ENCODE measurements around the gene PHGDH.

PHGDH gene

GRCh38 chr1:119772298-119772697, 60.6 kb downstream of the PHGDH start:
- Histone ChIP-seq H3K4me1 (ENCODE audit: control insufficient read depth, insufficient read depth, low read length) (peaks cover 14% of the 10 kb centered on the region), H3K9me3 (ENCODE audit: control insufficient read depth, insufficient read depth, low read length) (no peaks in the 10 kb centered on the region), H3K27me3 (ENCODE audit: control insufficient read depth, insufficient read depth, low read length) (no peaks in the 10 kb centered on the region), H3K36me3 (ENCODE audit: control insufficient read depth, insufficient read depth, low read length) (no peaks in the 10 kb centered on the region), H3K4me3 (ENCODE audit: low read depth, low read length) (no peak overlapping the region), H3K9ac (ENCODE audit: low read depth, low read length) (no peak overlapping the region)

GRCh38 chr1:119773711-119774241, 62.0 kb downstream of the PHGDH start:
- Histone ChIP-seq H3K27me3 (ENCODE audit: control insufficient read depth, insufficient read depth, low read length) (no peaks in the 10 kb centered on the region), H3K9me3 (ENCODE audit: control insufficient read depth, insufficient read depth, low read length) (no peaks in the 10 kb centered on the region), H3K36me3 (ENCODE audit: control insufficient read depth, insufficient read depth, low read length) (no peaks in the 10 kb centered on the region), H3K4me1 (ENCODE audit: control insufficient read depth, insufficient read depth, low read length) (peaks cover 14% of the 10 kb centered on the region), H3K4me3 (ENCODE audit: low read depth, low read length) (no peak overlapping the region), H3K9ac (ENCODE audit: low read depth, low read length) (no peak overlapping the region)

GRCh38 chr1:119774746-119775490, 63.2 kb downstream of the PHGDH start:
- no peaks in the 10 kb centered on the region for H3K9me3 ChIP-seq (ENCODE audit: control insufficient read depth, insufficient read depth, low read length)
- H3K4me1 ChIP-seq (ENCODE audit: control insufficient read depth, insufficient read depth, low read length), result peaks cover 14% of the 10 kb centered on the region
- H3K27me3 ChIP-seq (ENCODE audit: control insufficient read depth, insufficient read depth, low read length), result no peaks in the 10 kb centered on the region
- no peak overlapping the region for H3K9ac ChIP-seq (ENCODE audit: low read depth, low read length)
- H3K4me3 ChIP-seq (ENCODE audit: low read depth, low read length), result no peak overlapping the region
- H3K36me3 ChIP-seq (ENCODE audit: control insufficient read depth, insufficient read depth, low read length), result no peaks in the 10 kb centered on the region

GRCh38 chr1:119778359-119778758, 66.6 kb downstream of the PHGDH start:
- no peaks in the 10 kb centered on the region for H3K36me3 ChIP-seq (ENCODE audit: control insufficient read depth, insufficient read depth, low read length)
- no peak overlapping the region for H3K4me3 ChIP-seq (ENCODE audit: low read depth, low read length)
- H3K9ac ChIP-seq (ENCODE audit: low read depth, low read length), result no peak overlapping the region
- H3K9me3 ChIP-seq (ENCODE audit: control insufficient read depth, insufficient read depth, low read length), result no peaks in the 10 kb centered on the region
- H3K4me1 ChIP-seq (ENCODE audit: control insufficient read depth, insufficient read depth, low read length), result peaks cover 6% of the 10 kb centered on the region
- no peaks in the 10 kb centered on the region for H3K27me3 ChIP-seq (ENCODE audit: control insufficient read depth, insufficient read depth, low read length)

GRCh38 chr1:119778886-119779560, 67.3 kb downstream of the PHGDH start:
- Histone ChIP-seq H3K36me3 (ENCODE audit: control insufficient read depth, insufficient read depth, low read length) (no peaks in the 10 kb centered on the region), H3K27me3 (ENCODE audit: control insufficient read depth, insufficient read depth, low read length) (no peaks in the 10 kb centered on the region), H3K4me1 (ENCODE audit: control insufficient read depth, insufficient read depth, low read length) (peaks cover under 1% of the 10 kb centered on the region)

GRCh38 chr1:119779869-119780356, 68.2 kb downstream of the PHGDH start:
- no peaks in the 10 kb centered on the region for H3K9me3 ChIP-seq (ENCODE audit: control insufficient read depth, insufficient read depth, low read length)
- no peak overlapping the region for H3K4me3 ChIP-seq (ENCODE audit: low read depth, low read length)
- no peak overlapping the region for H3K9ac ChIP-seq (ENCODE audit: low read depth, low read length)
- H3K27me3 ChIP-seq (ENCODE audit: control insufficient read depth, insufficient read depth, low read length), result no peaks in the 10 kb centered on the region
- H3K36me3 ChIP-seq (ENCODE audit: control insufficient read depth, insufficient read depth, low read length), result no peaks in the 10 kb centered on the region
- no peaks in the 10 kb centered on the region for H3K4me1 ChIP-seq (ENCODE audit: control insufficient read depth, insufficient read depth, low read length)

More at GRCh38 chr1:119778886-119779560, 67.3 kb downstream of the PHGDH start:
- H3K4me3 ChIP-seq (ENCODE audit: low read depth, low read length), result no peak overlapping the region
- H3K9ac ChIP-seq (ENCODE audit: low read depth, low read length), result no peak overlapping the region
- no peaks in the 10 kb centered on the region for H3K9me3 ChIP-seq (ENCODE audit: control insufficient read depth, insufficient read depth, low read length)

- Histone ChIP-seq H3K4me3 (ENCODE audit: low read depth, low read length) (no peak overlapping the region), H3K9ac (ENCODE audit: low read depth, low read length) (no peak overlapping the region), H3K36me3 (ENCODE audit: control insufficient read depth, insufficient read depth, low read length) (no peaks in the 10 kb centered on the region), H3K9me3 (ENCODE audit: control insufficient read depth, insufficient read depth, low read length) (no peaks in the 10 kb centered on the region), H3K4me1 (ENCODE audit: control insufficient read depth, insufficient read depth, low read length) (no peaks in the 10 kb centered on the region), H3K27me3 (ENCODE audit: control insufficient read depth, insufficient read depth, low read length) (no peaks in the 10 kb centered on the region)
Observed at GRCh38 chr1:119781434-119782210, 69.9 kb downstream of the PHGDH start.

GRCh38 chr1:119782631-119783325, 71.0 kb downstream of the PHGDH start:
- H3K27me3 ChIP-seq (ENCODE audit: control insufficient read depth, insufficient read depth, low read length), result no peaks in the 10 kb centered on the region
- H3K4me1 ChIP-seq (ENCODE audit: control insufficient read depth, insufficient read depth, low read length), result no peaks in the 10 kb centered on the region
- H3K36me3 ChIP-seq (ENCODE audit: control insufficient read depth, insufficient read depth, low read length), result no peaks in the 10 kb centered on the region

GRCh38 chr1:119783354-119784185, 71.8 kb downstream of the PHGDH start:
- no peak overlapping the region for H3K4me3 ChIP-seq (ENCODE audit: low read depth, low read length)
- H3K4me1 ChIP-seq (ENCODE audit: control insufficient read depth, insufficient read depth, low read length), result no peaks in the 10 kb centered on the region
- no peaks in the 10 kb centered on the region for H3K9me3 ChIP-seq (ENCODE audit: control insufficient read depth, insufficient read depth, low read length)
- no peaks in the 10 kb centered on the region for H3K36me3 ChIP-seq (ENCODE audit: control insufficient read depth, insufficient read depth, low read length)
- H3K27me3 ChIP-seq (ENCODE audit: control insufficient read depth, insufficient read depth, low read length), result no peaks in the 10 kb centered on the region
- H3K9ac ChIP-seq (ENCODE audit: low read depth, low read length), result no peak overlapping the region

More at GRCh38 chr1:119782631-119783325, 71.0 kb downstream of the PHGDH start:
- Histone ChIP-seq H3K9me3 (ENCODE audit: control insufficient read depth, insufficient read depth, low read length) (no peaks in the 10 kb centered on the region), H3K4me3 (ENCODE audit: low read depth, low read length) (no peak overlapping the region), H3K9ac (ENCODE audit: low read depth, low read length) (no peak overlapping the region)

GRCh38 chr1:119784191-119784781, 72.6 kb downstream of the PHGDH start:
- Histone ChIP-seq H3K36me3 (ENCODE audit: control insufficient read depth, insufficient read depth, low read length) (no peaks in the 10 kb centered on the region), H3K4me3 (ENCODE audit: low read depth, low read length) (no peak overlapping the region), H3K4me1 (ENCODE audit: control insufficient read depth, insufficient read depth, low read length) (no peaks in the 10 kb centered on the region), H3K9me3 (ENCODE audit: control insufficient read depth, insufficient read depth, low read length) (no peaks in the 10 kb centered on the region), H3K9ac (ENCODE audit: low read depth, low read length) (no peak overlapping the region), H3K27me3 (ENCODE audit: control insufficient read depth, insufficient read depth, low read length) (no peaks in the 10 kb centered on the region)

All from iPS-15b (cell line).